ENCODE measurements around the gene OR12D1.

The OR12D1 gene

GRCh38 chr6:29466241-29466640 lies 51.5 kb downstream of the OR12D1 start:
- no peak for DNase-seq
